Vagina (tissue), 2 donors: Measurements from ENCODE around the gene ZNF45. TPM values are rescaled to one million over a fixed set of nuclear protein-coding genes. Genes with fewer than 3 reads are reported as not detected.
"Not testable (repeated sequence)": the region's sequence is repeated elsewhere in the genome, so short reads cannot be mapped to it uniquely, and the experiment has no call there.

Experiments
- DNase-seq, 2 donors: peaks; one replicate each; pipeline ENCODE4 v3.0.0-alpha.2; 2017; ENCODE audit errors: extremely low spot score in 2 of 2
- H3K27ac ChIP-seq: fragments of 200-600 bp; sonication (generic); one replicate; pipeline ENCODE4 v1.5.1; 2019
- H3K27me3 ChIP-seq: fragments of 200-600 bp; sonication (generic); one replicate; pipeline ENCODE4 v1.5.1; 2019
- H3K36me3 ChIP-seq, 2 donors: fragments of 200-600 bp; sonication (generic); one replicate each; pipeline ENCODE4 v1.5.1; 2017 to 2019
- H3K4me1 ChIP-seq: fragments of 200-600 bp; sonication (generic); one replicate; pipeline ENCODE4 v1.5.1; 2019
- H3K4me3 ChIP-seq, 2 donors: fragments of 200-600 bp; sonication (generic); 1 replicate in 1 of 2; 2 replicates in 1 of 2; pipeline ENCODE4 v1.5.1; 2016 to 2019
- H3K9me3 ChIP-seq: fragments of 200-600 bp; sonication (generic); one replicate; pipeline ENCODE4 v1.5.1; 2019
- CTCF ChIP-seq, 3 experiments: fragments of 450-650 bp in 2 of 3; fragments of 200-600 bp in 1 of 3; sonication (generic) in 1 of 3; IDR thresholded peaks; one replicate each; pipeline ENCODE4 v1.5.1; 2017 to 2019; ENCODE audit warnings: antibody characterized with exemption in 3 of 3, mild to moderate bottlenecking in 2 of 3, moderate library complexity in 2 of 3
- POLR2A ChIP-seq, 2 donors: fragments of 450-650 bp; IDR thresholded peaks; one replicate each; pipeline ENCODE4 v1.6.1; 2017; ENCODE audit warnings: antibody characterized with exemption in 2 of 2, mild to moderate bottlenecking in 2 of 2, moderate library complexity in 2 of 2
- POLR2AphosphoS5 ChIP-seq, 2 donors: sonication (generic); formaldehyde crosslinking; IDR thresholded peaks; one replicate each; pipeline ENCODE4 v1.9.0; 2017; ENCODE audit warnings: antibody characterized with exemption in 2 of 2, mild to moderate bottlenecking in 2 of 2, low read depth in 1 of 2; ENCODE audit not compliant: insufficient read depth in 1 of 2
- intact Hi-C: fragments of 100-400 bp; cut with DNase I; formaldehyde crosslinking; loops from one replicate; pipeline ENCODE4 v1.15.1; 2023
- total RNA-seq: library from RNA; depleted of rRNA; stranded (reverse); fragments of >200 nt; gene quantifications from one replicate; pipeline ENCODE4 v1.2.3, GENCODE V29; 2016

ZNF45 gene
- total RNA-seq, 1 donor from 2014 or later: 8.8 TPM

- intact Hi-C loops: no loop called here
- Histone ChIP-seq H3K27ac (peak within 1 kb of the TSS; percentile 62), H3K9me3 (peaks cover 18% of the 10 kb centered on the region)
These were observed 16.0 kb upstream of the ZNF45 start, which contains the start of gene ZNF221 for GRCh38 chr19:43950834-43951645. Gene ZNF221, plus strand, starts transcription at chr19:43951228. Its CDS starts 11,499 bp downstream, at chr19:43962727.

GRCh38 chr19:43949803-43950202 lies 14.7 kb upstream of the ZNF45 start:
- H3K36me3 ChIP-seq, DNase-seq, intact Hi-C loops, H3K4me1 ChIP-seq, H3K27me3 ChIP-seq, H3K27ac ChIP-seq, H3K4me3 ChIP-seq: not testable (repeated sequence)
- peaks cover 13% of the 10 kb centered on the region for H3K9me3 ChIP-seq

More at GRCh38 chr19:43950834-43951645, 16.0 kb upstream of the ZNF45 start, which contains the start of gene ZNF221:
- peaks cover 0 to 14% of the 10 kb centered on the region in 2 donors for H3K36me3 ChIP-seq
- TF ChIP-seq CTCF (IDR thresholded peaks at IDR 0.05) (peak in 1 of 3 experiments; percentile 27), POLR2A (IDR thresholded peaks at IDR 0.05) (no peak), POLR2AphosphoS5 (IDR thresholded peaks at IDR 0.05; ENCODE audit: insufficient read depth in 1 of 2, low read depth in 1 of 2) (peak; percentile 64 to 97)
- no peaks in the 10 kb centered on the region for H3K4me1 ChIP-seq
- peak in 1 of 2 donors; percentile 93 for DNase-seq
- no peaks in the 10 kb centered on the region for H3K27me3 ChIP-seq
- peak within 1 kb of the TSS; percentile 57 to 65 for H3K4me3 ChIP-seq

- intact Hi-C loops, H3K9me3 ChIP-seq, DNase-seq, H3K4me1 ChIP-seq, H3K27me3 ChIP-seq, H3K36me3 ChIP-seq, H3K4me3 ChIP-seq, H3K27ac ChIP-seq: not testable (repeated sequence)
These were observed 12.3 kb upstream of the ZNF45 start for GRCh38 chr19:43947412-43947811.

- TF ChIP-seq CTCF (IDR thresholded peaks at IDR 0.05) (no peak), POLR2AphosphoS5 (IDR thresholded peaks at IDR 0.05; ENCODE audit: insufficient read depth in 1 of 2, low read depth in 1 of 2) (no peak), POLR2A (IDR thresholded peaks at IDR 0.05) (no peak)
- Histone ChIP-seq H3K4me3 (no peak overlapping the region), H3K36me3 (no peaks in the 10 kb centered on the region), H3K4me1 (no peaks in the 10 kb centered on the region), H3K27ac (no peak overlapping the region), H3K27me3 (no peaks in the 10 kb centered on the region), H3K9me3 (no peaks in the 10 kb centered on the region)
- intact Hi-C loops: no loop called here
- DNase-seq: no peak
These were observed 6.1 kb upstream of the ZNF45 start for GRCh38 chr19:43941209-43941608.

GRCh38 chr19:43940719-43941118 lies 5.6 kb upstream of the ZNF45 start:
- TF ChIP-seq POLR2AphosphoS5 (IDR thresholded peaks at IDR 0.05; ENCODE audit: insufficient read depth in 1 of 2, low read depth in 1 of 2) (no peak), CTCF (IDR thresholded peaks at IDR 0.05) (no peak), POLR2A (IDR thresholded peaks at IDR 0.05) (no peak)
- Histone ChIP-seq H3K9me3 (no peaks in the 10 kb centered on the region), H3K4me3 (no peak overlapping the region), H3K36me3 (no peaks in the 10 kb centered on the region), H3K27me3 (no peaks in the 10 kb centered on the region), H3K27ac (no peak overlapping the region), H3K4me1 (no peaks in the 10 kb centered on the region)
- intact Hi-C loops: no loop called here
- no peak for DNase-seq
